Activated CD8-positive, alpha-beta memory T cell treated with anti-CD3 and anti-CD28 coated beads for 4 hours (primary cell): ENCODE data around the gene CHRNB4.

ENCODE experiments used
- DNase-seq, 2 donors: peaks; one replicate each; pipeline ENCODE4 v3.0.0-alpha.2; 2020; ENCODE audit warnings: low read depth in 2 of 2

The CHRNB4 gene

GRCh38 chr15:78634210-78635145 is 6.5 kb downstream of the CHRNB4 start:
- no peak for DNase-seq

GRCh38 chr15:78633348-78633747 is 7.7 kb downstream of the CHRNB4 start:
- DNase-seq: no peak

GRCh38 chr15:78630886-78631633 is 9.9 kb downstream of the CHRNB4 start:
- no peak for DNase-seq

GRCh38 chr15:78629716-78630065 is 11.3 kb downstream of the CHRNB4 start:
- no peak for DNase-seq

GRCh38 chr15:78629031-78629715 is 11.8 kb downstream of the CHRNB4 start:
- no peak for DNase-seq

- no peak for DNase-seq
These were observed 12.8 kb downstream of the CHRNB4 start for GRCh38 chr15:78628227-78628626.

GRCh38 chr15:78627348-78627747 is 13.7 kb downstream of the CHRNB4 start:
- DNase-seq: no peak

GRCh38 chr15:78626381-78626995 is 14.5 kb downstream of the CHRNB4 start:
- no peak for DNase-seq

- no peak for DNase-seq
These were observed 15.3 kb downstream of the CHRNB4 start for GRCh38 chr15:78625606-78626280.

- no peak for DNase-seq
These were observed 16.1 kb downstream of the CHRNB4 start for GRCh38 chr15:78624651-78625590.

- DNase-seq: no peak
These were observed 17.1 kb downstream of the CHRNB4 start for GRCh38 chr15:78623786-78624497.

GRCh38 chr15:78621810-78622402 is 19.1 kb downstream of the CHRNB4 start:
- DNase-seq: no peak

- DNase-seq: no peak
These were observed 20.2 kb downstream of the CHRNB4 start, which contains the start of gene CHRNA3 for GRCh38 chr15:78620527-78621421. CHRNA3 (minus strand) TSS chr15:78620996; CDS start chr15:78620794, 202 bp downstream.

GRCh38 chr15:78620021-78620526 is 20.9 kb downstream of the CHRNB4 start:
- DNase-seq: no peak

- DNase-seq: no peak
These were observed 21.7 kb downstream of the CHRNB4 start for GRCh38 chr15:78619022-78619950.

- DNase-seq: peak; percentile 53 to 55
These were observed 22.5 kb downstream of the CHRNB4 start for GRCh38 chr15:78618490-78618934.

- DNase-seq: no peak
These were observed 22.9 kb downstream of the CHRNB4 start for GRCh38 chr15:78618064-78618463.
